ENCODE results near the gene RFT1.

Gene RFT1

GRCh38 chr3:53137835-53138446 is 7.7 kb upstream of the RFT1 start (continued):
- no peak for TF ChIP-seq ZNF707 (tag by site-specific recombination; IDR thresholded peaks at IDR 0.05)
- TF ChIP-seq ZNF785 (tag by site-specific recombination; IDR thresholded peaks at IDR 0.05) = no peak
- TF ChIP-seq ZNF280C (tag by site-specific recombination; IDR thresholded peaks at IDR 0.05) = no peak
- TF ChIP-seq PRDM1 (tag by site-specific recombination; IDR thresholded peaks at IDR 0.05) = peak; percentile 70
- peak; percentile 65 for TF ChIP-seq ZBTB21 (tag by site-specific recombination; IDR thresholded peaks at IDR 0.05)
- no peak for TF ChIP-seq ZNF660 (tag by site-specific recombination; IDR thresholded peaks at IDR 0.05)
- no peak for TF ChIP-seq ZNF48 (tag by site-specific recombination; IDR thresholded peaks at IDR 0.05)
- no peak for TF ChIP-seq ZNF560 (tag by site-specific recombination; IDR thresholded peaks at IDR 0.05; ENCODE audit: borderline replicate concordance)
- TF ChIP-seq PRDM4 (tag by site-specific recombination; IDR thresholded peaks at IDR 0.05) = no peak
- TF ChIP-seq ZNF274 (IDR thresholded peaks at IDR 0.05; ENCODE audit: low read length) = no peak
- no peak for TF ChIP-seq ZNF274 (tag by site-specific recombination; IDR thresholded peaks at IDR 0.05; ENCODE audit: borderline replicate concordance)
- no peak for TF ChIP-seq ZNF626 (tag by site-specific recombination; IDR thresholded peaks at IDR 0.05)
- TF ChIP-seq ELK4 (IDR thresholded peaks at IDR 0.05; ENCODE audit: borderline replicate concordance, low read depth, low read length) = no peak
- TF ChIP-seq ZNF416 (tag by site-specific recombination; IDR thresholded peaks at IDR 0.05) = no peak
- TF ChIP-seq ZNF561 (tag by site-specific recombination; IDR thresholded peaks at IDR 0.05; ENCODE audit: borderline replicate concordance) = no peak
- no peak for TF ChIP-seq ZNF792 (tag by site-specific recombination; IDR thresholded peaks at IDR 0.05)
- TF ChIP-seq ZNF24 (tag by site-specific recombination; IDR thresholded peaks at IDR 0.05) = 0 out of 2 replicates have a peak, but pooled peaks have one; percentile 47
- no peak for TF ChIP-seq REPIN1 (tag by site-specific recombination; IDR thresholded peaks at IDR 0.05; ENCODE audit: low read depth)
- peak; percentile 79 for TF ChIP-seq ZNF629 (tag by site-specific recombination; IDR thresholded peaks at IDR 0.05)
- TF ChIP-seq HOXC10 (CRISPR knock-in tag; IDR thresholded peaks at IDR 0.05) = no peak

GRCh38 chr3:53137221-53137620 is 7.0 kb upstream of the RFT1 start:
- H3K27ac ChIP-seq (ENCODE audit: extremely low read depth, low read depth, low read length) = no peak overlapping the region
- TF ChIP-seq ZNF768 (tag by site-specific recombination; IDR thresholded peaks at IDR 0.05) (no peak), SETDB1 (IDR thresholded peaks at IDR 0.05; ENCODE audit: insufficient read length, low read length) (no peak), ZNF623 (tag by site-specific recombination; IDR thresholded peaks at IDR 0.05) (no peak), ZBTB10 (tag by site-specific recombination; IDR thresholded peaks at IDR 0.05) (no peak), SP7 (tag by site-specific recombination; IDR thresholded peaks at IDR 0.05) (no peak), ZNF19 (tag by site-specific recombination; IDR thresholded peaks at IDR 0.05; ENCODE audit: low read depth) (no peak), ZNF747 (tag by site-specific recombination; IDR thresholded peaks at IDR 0.05) (no peak), ZNF560 (tag by site-specific recombination; IDR thresholded peaks at IDR 0.05; ENCODE audit: borderline replicate concordance) (no peak), ZNF2 (tag by site-specific recombination; IDR thresholded peaks at IDR 0.05) (no peak), ELK4 (IDR thresholded peaks at IDR 0.05; ENCODE audit: borderline replicate concordance, low read depth, low read length) (no peak)
- no peaks in the 10 kb centered on the region for H3K9me3 ChIP-seq (ENCODE audit: control insufficient read depth, insufficient read depth, low read depth, low read length)
- no peak overlapping the region for H3K4me3 ChIP-seq (ENCODE audit: low read depth, low read length)
- POLR2A ChIA-PET = interaction anchor here (1.0 kb wide), 1 partner anchor 23 kb away, joined by 3 read pairs; no protein-coding TSS in a partner anchor
- H3K36me3 ChIP-seq (ENCODE audit: control insufficient read depth in 2 of 2, insufficient read depth in 1 of 2, low read length in 2 of 2) = no peaks in the 10 kb centered on the region
- H3K4me1 ChIP-seq (ENCODE audit: control insufficient read depth, insufficient read depth, low read length) = no peaks in the 10 kb centered on the region
- CTCF ChIA-PET = interaction anchor here (0.7 to 1.2 kb wide), 2 partner anchors 17 to 26 kb away, joined by 3 to 7 read pairs; no protein-coding TSS in a partner anchor
